ENCODE measurements around the gene MEI1. TPM values are rescaled to one million over a fixed set of nuclear protein-coding genes. Genes with fewer than 3 reads are reported as not detected.

Gene MEI1
- total and polyA plus RNA-seq, 9 of the 15 experiments (the other 6 are each of a cell fraction or from before 2014, with no cell fraction given) = 0.08 to 0.68 (median 0.18) TPM; not detected in 2

DNA sequence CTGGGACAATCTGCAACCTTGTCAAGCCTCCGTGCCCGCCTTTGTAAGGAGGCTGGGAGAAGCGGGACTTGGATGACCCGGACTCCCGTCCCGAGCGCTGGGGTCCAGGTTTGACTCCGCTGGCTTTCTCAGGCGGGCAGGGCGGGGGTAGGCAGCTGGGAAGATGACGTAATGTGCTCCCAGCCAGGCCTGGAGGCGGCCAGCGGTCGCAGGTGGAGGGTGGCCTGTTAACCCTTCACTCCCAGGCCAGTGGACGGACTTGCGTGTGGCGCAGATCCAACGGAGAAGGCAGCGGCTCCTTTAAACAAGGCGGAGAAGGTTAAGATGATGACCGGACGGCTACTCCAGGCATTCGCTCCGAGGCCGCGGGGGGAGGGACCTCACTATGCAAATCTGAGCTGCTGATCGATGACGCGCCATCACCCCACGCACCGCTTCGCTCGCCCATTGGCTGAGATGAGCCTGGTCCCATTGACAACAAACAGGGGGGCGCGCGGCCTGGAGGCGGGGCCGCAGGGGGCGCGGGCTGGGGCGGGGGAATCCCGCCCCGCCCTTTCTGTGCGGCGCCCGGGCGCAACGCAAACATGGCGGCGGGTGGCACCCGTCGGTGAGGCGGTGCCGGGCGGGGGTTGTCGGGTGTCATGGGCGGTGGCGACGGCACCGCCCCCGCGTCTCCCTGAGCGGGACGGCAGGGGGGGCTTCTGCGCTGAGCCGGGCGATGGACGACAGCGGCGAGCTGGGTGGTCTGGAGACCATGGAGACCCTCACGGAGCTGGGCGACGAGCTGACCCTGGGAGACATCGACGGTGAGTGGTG lies 133.5 kb downstream of the MEI1 start, which contains the start of gene SREBF2 (continued):
- TF ChIP-seq ZNF766 (CRISPR knock-in tag; conservative IDR thresholded peaks at IDR 0.05) = no peak
- no peak for TF ChIP-seq ZNF57 (CRISPR knock-in tag; IDR thresholded peaks at IDR 0.05)
- TF ChIP-seq KDM1A (IDR thresholded peaks at IDR 0.05) = no peak
- peak; percentile 62; the same call in 1 of the 2 replicates for TF ChIP-seq KLF16 (IDR thresholded peaks at IDR 0.05)
- TF ChIP-seq TSC22D4 (tag; IDR thresholded peaks at IDR 0.05) = no peak
- peak; percentile 36 for TF ChIP-seq CBFA2T2 (conservative IDR thresholded peaks at IDR 0.05)
- TF ChIP-seq MAFG (tag; conservative IDR thresholded peaks at IDR 0.05) = no peak
- TF ChIP-seq, protein P1, sequence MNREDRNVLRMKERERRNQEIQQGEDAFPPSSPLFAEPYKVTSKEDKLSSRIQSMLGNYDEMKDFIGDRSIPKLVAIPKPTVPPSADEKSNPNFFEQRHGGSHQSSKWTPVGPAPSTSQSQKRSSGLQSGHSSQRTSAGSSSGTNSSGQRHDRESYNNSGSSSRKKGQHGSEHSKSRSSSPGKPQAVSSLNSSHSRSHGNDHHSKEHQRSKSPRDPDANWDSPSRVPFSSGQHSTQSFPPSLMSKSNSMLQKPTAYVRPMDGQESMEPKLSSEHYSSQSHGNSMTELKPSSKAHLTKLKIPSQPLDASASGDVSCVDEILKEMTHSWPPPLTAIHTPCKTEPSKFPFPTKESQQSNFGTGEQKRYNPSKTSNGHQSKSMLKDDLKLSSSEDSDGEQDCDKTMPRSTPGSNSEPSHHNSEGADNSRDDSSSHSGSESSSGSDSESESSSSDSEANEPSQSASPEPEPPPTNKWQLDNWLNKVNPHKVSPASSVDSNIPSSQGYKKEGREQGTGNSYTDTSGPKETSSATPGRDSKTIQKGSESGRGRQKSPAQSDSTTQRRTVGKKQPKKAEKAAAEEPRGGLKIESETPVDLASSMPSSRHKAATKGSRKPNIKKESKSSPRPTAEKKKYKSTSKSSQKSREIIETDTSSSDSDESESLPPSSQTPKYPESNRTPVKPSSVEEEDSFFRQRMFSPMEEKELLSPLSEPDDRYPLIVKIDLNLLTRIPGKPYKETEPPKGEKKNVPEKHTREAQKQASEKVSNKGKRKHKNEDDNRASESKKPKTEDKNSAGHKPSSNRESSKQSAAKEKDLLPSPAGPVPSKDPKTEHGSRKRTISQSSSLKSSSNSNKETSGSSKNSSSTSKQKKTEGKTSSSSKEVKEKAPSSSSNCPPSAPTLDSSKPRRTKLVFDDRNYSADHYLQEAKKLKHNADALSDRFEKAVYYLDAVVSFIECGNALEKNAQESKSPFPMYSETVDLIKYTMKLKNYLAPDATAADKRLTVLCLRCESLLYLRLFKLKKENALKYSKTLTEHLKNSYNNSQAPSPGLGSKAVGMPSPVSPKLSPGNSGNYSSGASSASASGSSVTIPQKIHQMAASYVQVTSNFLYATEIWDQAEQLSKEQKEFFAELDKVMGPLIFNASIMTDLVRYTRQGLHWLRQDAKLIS (CRISPR knock-in tag; IDR thresholded peaks at IDR 0.05) = peak; percentile 43; the same call in 1 of the 2 replicates
- TF ChIP-seq MAZ (CRISPR knock-in tag; conservative IDR thresholded peaks at IDR 0.05 in 1 of 2, IDR thresholded peaks at IDR 0.05 in 1 of 2) = peak in 1 of 2 experiments; percentile 78; a peak in 3 of 4 replicates
- peak; percentile 38; the same call in 1 of the 2 replicates for TF ChIP-seq FOXJ2 (tag; IDR thresholded peaks at IDR 0.05)
- TF ChIP-seq KAT8 (IDR thresholded peaks at IDR 0.05; ENCODE audit: low read depth) = no peak
- TF ChIP-seq GATAD2A (IDR thresholded peaks at IDR 0.05) = peak; percentile 38; the same call in 1 of the 2 replicates
- TF ChIP-seq, protein P2, sequence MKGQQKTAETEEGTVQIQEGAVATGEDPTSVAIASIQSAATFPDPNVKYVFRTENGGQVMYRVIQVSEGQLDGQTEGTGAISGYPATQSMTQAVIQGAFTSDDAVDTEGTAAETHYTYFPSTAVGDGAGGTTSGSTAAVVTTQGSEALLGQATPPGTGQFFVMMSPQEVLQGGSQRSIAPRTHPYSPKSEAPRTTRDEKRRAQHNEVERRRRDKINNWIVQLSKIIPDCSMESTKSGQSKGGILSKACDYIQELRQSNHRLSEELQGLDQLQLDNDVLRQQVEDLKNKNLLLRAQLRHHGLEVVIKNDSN (CRISPR knock-in tag; IDR thresholded peaks at IDR 0.05) = peak; percentile 38; the same call in 1 of the 2 replicates
- TF ChIP-seq, protein P3, sequence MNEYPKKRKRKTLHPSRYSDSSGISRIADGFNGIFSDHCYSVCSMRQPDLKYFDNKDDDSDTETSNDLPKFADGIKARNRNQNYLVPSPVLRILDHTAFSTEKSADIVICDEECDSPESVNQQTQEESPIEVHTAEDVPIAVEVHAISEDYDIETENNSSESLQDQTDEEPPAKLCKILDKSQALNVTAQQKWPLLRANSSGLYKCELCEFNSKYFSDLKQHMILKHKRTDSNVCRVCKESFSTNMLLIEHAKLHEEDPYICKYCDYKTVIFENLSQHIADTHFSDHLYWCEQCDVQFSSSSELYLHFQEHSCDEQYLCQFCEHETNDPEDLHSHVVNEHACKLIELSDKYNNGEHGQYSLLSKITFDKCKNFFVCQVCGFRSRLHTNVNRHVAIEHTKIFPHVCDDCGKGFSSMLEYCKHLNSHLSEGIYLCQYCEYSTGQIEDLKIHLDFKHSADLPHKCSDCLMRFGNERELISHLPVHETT (CRISPR knock-in tag; conservative IDR thresholded peaks at IDR 0.05 in 1 of 2, IDR thresholded peaks at IDR 0.05 in 1 of 2) = peak in 1 of 2 experiments; percentile 81; a peak in 2 of 4 replicates
- TF ChIP-seq ZBTB7A (IDR thresholded peaks at IDR 0.05; ENCODE audit: borderline replicate concordance, control insufficient read depth, low read depth, low read length) = peak; percentile 84
- peak; percentile 88 for TF ChIP-seq SP1 (CRISPR knock-in tag; IDR thresholded peaks at IDR 0.05)
- TF ChIP-seq PHF8 (IDR thresholded peaks at IDR 0.05; ENCODE audit: borderline replicate concordance, low read length) = peak; percentile 41; the same call in 1 of the 2 replicates
- TF ChIP-seq, protein P4, sequence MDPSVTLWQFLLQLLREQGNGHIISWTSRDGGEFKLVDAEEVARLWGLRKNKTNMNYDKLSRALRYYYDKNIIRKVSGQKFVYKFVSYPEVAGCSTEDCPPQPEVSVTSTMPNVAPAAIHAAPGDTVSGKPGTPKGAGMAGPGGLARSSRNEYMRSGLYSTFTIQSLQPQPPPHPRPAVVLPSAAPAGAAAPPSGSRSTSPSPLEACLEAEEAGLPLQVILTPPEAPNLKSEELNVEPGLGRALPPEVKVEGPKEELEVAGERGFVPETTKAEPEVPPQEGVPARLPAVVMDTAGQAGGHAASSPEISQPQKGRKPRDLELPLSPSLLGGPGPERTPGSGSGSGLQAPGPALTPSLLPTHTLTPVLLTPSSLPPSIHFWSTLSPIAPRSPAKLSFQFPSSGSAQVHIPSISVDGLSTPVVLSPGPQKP (CRISPR knock-in tag; IDR thresholded peaks at IDR 0.05) = no peak
- no peak for TF ChIP-seq NR2C2 (CRISPR knock-in tag; IDR thresholded peaks at IDR 0.05)
- peak; percentile 69; the same call in 1 of the 2 replicates for TF ChIP-seq NR2C2 (tag; IDR thresholded peaks at IDR 0.05)

Data from K562 (cell line).